Smooth muscle cell (in vitro differentiated cells): ENCODE results near the gene FBH1. TPM values are rescaled to one million over a fixed set of nuclear protein-coding genes. Genes with fewer than 3 reads are reported as not detected.
"Not testable (repeated sequence)": the region's sequence is repeated elsewhere in the genome, so short reads cannot be mapped to it uniquely, and the experiment has no call there.

Source experiments
- DNase-seq: peaks from one replicate; lab custom pipeline; 2025; ENCODE audit not compliant: unreplicated experiment; lab: John Stamatoyannopoulos, UW
- H2AFZ ChIP-seq: fragments of 200-600 bp; sonication (generic); 2 replicates; pipeline ENCODE4 v1.6.0; 2016; ENCODE audit warnings: antibody characterized with exemption, low read depth, mild to moderate bottlenecking
- H3F3A ChIP-seq: fragments of 200-600 bp; sonication (generic); 2 replicates; pipeline ENCODE4 v1.6.0; 2017; ENCODE audit warnings: antibody characterized with exemption, low read depth
- H3K27ac ChIP-seq: fragments of 200-600 bp; sonication (generic); 2 replicates; pipeline ENCODE4 v1.5.1; 2016; ENCODE audit warnings: low read depth, mild to moderate bottlenecking
- H3K27me3 ChIP-seq: fragments of 200-600 bp; sonication (generic); 2 replicates; pipeline ENCODE4 v1.6.1; 2016; ENCODE audit warnings: low read depth, mild to moderate bottlenecking
- H3K36me3 ChIP-seq: fragments of 200-600 bp; sonication (generic); 2 replicates; pipeline ENCODE4 v1.5.1; 2016; ENCODE audit warnings: low read depth
- H3K4me1 ChIP-seq: fragments of 200-600 bp; sonication (generic); 2 replicates; pipeline ENCODE4 v1.5.1; 2016; ENCODE audit warnings: low read depth
- H3K4me2 ChIP-seq: fragments of 200-600 bp; sonication (generic); 2 replicates; pipeline ENCODE4 v1.6.0; 2016; ENCODE audit warnings: mild to moderate bottlenecking
- H3K4me3 ChIP-seq: fragments of 200-600 bp; sonication (generic); 2 replicates; pipeline ENCODE4 v1.5.1; 2016; ENCODE audit warnings: mild to moderate bottlenecking
- H3K79me2 ChIP-seq: fragments of 200-600 bp; sonication (generic); 2 replicates; pipeline ENCODE4 v1.6.0; 2016; ENCODE audit warnings: low read depth, mild to moderate bottlenecking
- H3K9ac ChIP-seq: fragments of 200-600 bp; sonication (generic); 2 replicates; pipeline ENCODE4 v1.6.0; 2016; ENCODE audit warnings: low read depth
- H3K9me3 ChIP-seq: fragments of 200-600 bp; sonication (generic); replicated peaks from 2 replicates; pipeline ENCODE4 v1.5.1; 2016; ENCODE audit warnings: low read depth
- H4K20me1 ChIP-seq: fragments of 200-600 bp; sonication (generic); 2 replicates; pipeline ENCODE4 v1.6.0; 2016; ENCODE audit warnings: low read depth
- CTCF ChIP-seq: fragments of 200-600 bp; sonication (generic); IDR thresholded peaks from 2 replicates; pipeline ENCODE4 v1.5.1; 2017; ENCODE audit warnings: borderline replicate concordance, mild to moderate bottlenecking, antibody characterized with exemption; ENCODE audit not compliant: insufficient read depth, poor library complexity, severe bottlenecking
- WGBS: methylation state at CpG from one replicate; pipeline ENCODE4 v1.1.7; 2016; ENCODE audit warnings: low lambda C conversion rate; 5-methylcytosine and 5-hydroxymethylcytosine counted together
- polyA plus RNA-seq: library from polyadenylated mRNA; unstranded; fragments of >200 nt; fragmentation: Nextera tagmentation; extraction: Ambion mirVana; gene quantifications from 2 replicates; pipeline ENCODE4 v1.2.1, GENCODE V29; 2016
- total RNA-seq: library from RNA; depleted of rRNA; stranded (reverse); fragments of >200 nt; gene quantifications from 2 replicates; pipeline ENCODE4 v1.2.3, GENCODE V29; 2014

The FBH1 gene
- total and polyA plus RNA-seq, 2 experiments from 2014 or later: 68.4 to 70.0 TPM

- Histone ChIP-seq H3K27me3 (no peaks in the 10 kb centered on the region), H3F3A (peaks cover 3% of the 10 kb centered on the region), H3K36me3 (no peaks in the 10 kb centered on the region), H2AFZ (no peak overlapping the region), H3K4me3 (no peak overlapping the region), H3K9me3 (no peaks in the 10 kb centered on the region), H3K27ac (peak overlapping the region; percentile 60), H3K79me2 (no peaks in the 10 kb centered on the region), H4K20me1 (no peaks in the 10 kb centered on the region), H3K9ac (no peak overlapping the region), H3K4me2 (no peak overlapping the region), H3K4me1 (no peaks in the 10 kb centered on the region)
- no peak for DNase-seq
- 60% methylated on average over 7 of the region's 7 CpGs for WGBS
- TF ChIP-seq CTCF: no peak
These were observed 54.5 kb downstream of the FBH1 start for GRCh38 chr10:5944389-5945189.

GRCh38 chr10:5945190-5945509 is 55.1 kb downstream of the FBH1 start:
- H3K27me3 ChIP-seq: no peaks in the 10 kb centered on the region
- TF ChIP-seq CTCF: no peak
- H3K4me1 ChIP-seq: no peaks in the 10 kb centered on the region
- H3K36me3 ChIP-seq: no peaks in the 10 kb centered on the region
- no peak for DNase-seq
- no peaks in the 10 kb centered on the region for H4K20me1 ChIP-seq
- peak overlapping the region; percentile 60 for H3K27ac ChIP-seq
- H3K9me3 ChIP-seq: no peaks in the 10 kb centered on the region
- no peak overlapping the region for H3K9ac ChIP-seq
- no peaks in the 10 kb centered on the region for H3K79me2 ChIP-seq
- WGBS: 88% methylated on average over 9 of the region's 9 CpGs
- H2AFZ ChIP-seq: no peak overlapping the region
- H3K4me3 ChIP-seq: no peak overlapping the region
- H3F3A ChIP-seq: peaks cover 3% of the 10 kb centered on the region
- H3K4me2 ChIP-seq: peak overlapping the region; percentile 13

GRCh38 chr10:5945561-5946418 is 55.7 kb downstream of the FBH1 start:
- Histone ChIP-seq H3K79me2 (no peaks in the 10 kb centered on the region), H3K9me3 (no peaks in the 10 kb centered on the region), H2AFZ (peak overlapping the region; percentile 35), H3K36me3 (no peaks in the 10 kb centered on the region), H3K27ac (peak overlapping the region; percentile 56), H3K4me2 (peak overlapping the region; percentile 13), H3K4me3 (no peak overlapping the region), H4K20me1 (no peaks in the 10 kb centered on the region), H3K9ac (no peak overlapping the region), H3F3A (peaks cover 3% of the 10 kb centered on the region), H3K4me1 (no peaks in the 10 kb centered on the region), H3K27me3 (no peaks in the 10 kb centered on the region)
- no peak for DNase-seq
- WGBS: 55% methylated on average over 21 of the region's 21 CpGs
- no peak for TF ChIP-seq CTCF

GRCh38 chr10:5946419-5946775 is 56.4 kb downstream of the FBH1 start:
- H3K36me3 ChIP-seq, H3K27me3 ChIP-seq, DNase-seq, H3K9ac ChIP-seq, H2AFZ ChIP-seq, H3K4me1 ChIP-seq, H3K4me3 ChIP-seq, H4K20me1 ChIP-seq, H3K79me2 ChIP-seq, H3F3A ChIP-seq, H3K9me3 ChIP-seq: not testable (repeated sequence)
- Histone ChIP-seq H3K27ac (peak overlapping the region; percentile 56), H3K4me2 (peak overlapping the region; percentile 13)
- WGBS: 98% methylated on average over 10 of the region's 10 CpGs
